NCI-H187 (cell line): Measurements from ENCODE around the gene ZNF181.
A peak's percentile ranks its signal among the peaks of the same experiment; 100 is the strongest.

Experiments used
- DNase-seq, 2 experiments: peaks; one replicate each; lab custom pipeline; 2025; lab: John Stamatoyannopoulos, UW

ZNF181 gene

DNA sequence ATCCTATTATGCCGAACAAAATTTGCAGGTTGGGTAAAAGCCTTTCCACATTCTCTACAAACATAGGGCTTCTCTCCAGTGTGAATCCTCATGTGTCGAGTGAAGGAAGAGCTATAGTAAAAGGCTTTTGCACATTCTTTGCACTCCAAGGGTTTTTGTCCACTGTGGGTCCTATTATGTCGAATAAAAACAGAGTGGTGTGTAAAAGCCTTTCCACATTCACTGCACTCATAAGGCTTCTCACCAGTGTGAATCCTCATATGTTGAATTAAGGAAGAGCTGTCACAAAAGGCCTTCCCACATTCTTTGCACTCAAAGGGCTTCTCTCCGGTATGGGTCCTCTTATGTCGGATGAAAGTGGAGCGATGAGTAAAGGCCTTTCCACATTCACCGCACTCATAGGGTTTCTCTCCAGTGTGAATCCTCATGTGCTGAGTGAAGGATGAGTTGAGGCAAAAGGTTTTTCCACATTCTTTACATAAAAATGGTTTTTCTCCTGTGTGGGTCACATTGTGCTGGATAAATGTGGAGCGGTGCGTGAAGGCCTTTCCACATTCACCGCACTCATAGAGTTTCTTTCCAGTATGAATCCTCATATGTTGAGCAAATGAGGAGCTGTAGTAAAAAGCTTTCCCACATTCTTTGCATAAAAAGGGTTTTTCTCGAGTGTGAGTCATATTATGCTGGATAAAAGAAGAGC lies 25.3 kb downstream of the ZNF181 start:
- DNase-seq = no peak

DNA sequence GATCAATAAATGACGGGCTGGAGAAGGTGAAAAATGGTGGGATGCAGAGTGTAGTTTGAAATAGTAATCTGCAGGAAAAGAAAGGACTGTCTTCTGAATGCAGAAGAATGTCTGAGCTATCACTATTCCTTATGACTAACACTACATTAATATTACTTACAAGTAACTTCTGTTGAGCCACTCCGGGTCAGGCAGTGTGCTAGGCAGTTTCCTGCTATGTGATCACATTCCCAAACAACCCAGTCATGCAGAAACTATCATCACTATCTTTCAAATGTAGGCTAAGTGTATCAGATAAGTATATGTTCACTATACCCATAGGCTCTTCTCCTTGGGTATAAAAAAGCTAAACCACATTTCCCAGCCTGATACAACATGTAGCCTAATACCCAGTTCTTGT lies 32.3 kb downstream of the ZNF181 start:
- no peak for DNase-seq

GRCh38 chr19:34767951-34768350 lies 33.9 kb downstream of the ZNF181 start:
- DNase-seq = no peak

- DNase-seq = peak; percentile 84 to 92
These were observed 38.9 kb downstream of the ZNF181 start, which contains the start of gene ZNF599 for GRCh38 chr19:34772697-34773554. TSS of gene ZNF599 (minus strand) at chr19:34773215. CDS start at chr19:34772841, 374 bp downstream.

- no peak for DNase-seq
These were observed 39.5 kb downstream of the ZNF181 start for GRCh38 chr19:34773555-34773864.

DNA sequence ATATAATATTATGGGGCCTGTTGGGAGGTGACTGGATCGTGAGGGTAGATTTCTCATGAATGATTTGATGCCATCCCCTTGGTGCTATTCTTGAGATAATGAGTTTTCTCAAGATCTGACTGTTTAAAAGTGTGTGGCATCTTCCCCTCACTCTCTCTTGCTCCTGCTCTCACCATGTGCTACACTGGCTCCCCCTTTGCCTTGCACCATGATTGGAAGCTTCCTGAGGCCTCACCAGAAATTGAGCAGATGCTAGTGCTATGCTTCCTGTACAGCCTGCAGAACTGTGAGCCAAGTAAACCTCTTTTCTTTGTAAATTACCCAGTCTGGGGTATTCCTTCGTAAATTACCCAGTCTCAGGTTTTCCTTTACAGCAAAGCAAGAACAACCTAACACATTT lies 40.8 kb downstream of the ZNF181 start:
- DNase-seq = no peak

- no peak for DNase-seq
These were observed 44.3 kb downstream of the ZNF181 start for GRCh38 chr19:34778342-34778741.

DNA sequence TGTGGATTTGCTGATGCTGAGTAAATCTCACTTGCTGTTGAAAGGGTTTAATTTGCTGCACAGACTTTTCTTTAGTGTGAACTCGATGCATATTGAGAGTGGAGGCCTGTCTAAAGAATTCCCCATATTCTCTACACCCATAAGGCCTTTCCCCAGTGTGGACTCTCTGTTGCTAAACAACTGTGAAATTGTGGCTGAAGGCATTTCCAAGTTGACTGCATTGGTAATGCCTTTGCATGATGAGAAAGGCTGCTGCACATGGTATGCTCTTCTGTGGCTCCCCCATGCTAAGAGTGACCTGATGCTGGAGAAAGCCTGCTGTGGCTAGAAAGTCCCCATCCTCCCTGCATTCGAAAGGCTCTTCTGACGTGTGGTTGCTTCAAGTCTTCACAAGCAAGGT lies 45.6 kb downstream of the ZNF181 start:
- no peak for DNase-seq

DNA sequence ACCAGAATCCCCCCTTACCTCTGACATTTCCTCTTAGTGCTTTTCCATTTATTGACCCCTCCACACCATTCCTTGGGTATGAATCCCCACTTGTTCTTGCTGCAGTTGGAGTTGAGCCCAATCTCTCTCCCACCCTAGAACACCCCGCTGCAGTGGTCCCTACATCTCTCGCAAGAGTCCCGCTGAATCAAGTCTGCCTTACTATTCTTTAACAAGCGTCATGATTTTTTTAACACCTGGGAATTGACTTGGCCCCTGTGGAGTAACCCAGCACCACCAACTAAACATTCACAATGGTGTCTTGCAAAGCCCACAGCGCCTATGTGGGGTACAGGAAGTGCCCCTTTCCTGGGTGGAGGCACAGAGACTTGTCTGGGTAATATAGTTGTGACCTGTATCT lies 52.2 kb downstream of the ZNF181 start:
- DNase-seq = no peak

DNA sequence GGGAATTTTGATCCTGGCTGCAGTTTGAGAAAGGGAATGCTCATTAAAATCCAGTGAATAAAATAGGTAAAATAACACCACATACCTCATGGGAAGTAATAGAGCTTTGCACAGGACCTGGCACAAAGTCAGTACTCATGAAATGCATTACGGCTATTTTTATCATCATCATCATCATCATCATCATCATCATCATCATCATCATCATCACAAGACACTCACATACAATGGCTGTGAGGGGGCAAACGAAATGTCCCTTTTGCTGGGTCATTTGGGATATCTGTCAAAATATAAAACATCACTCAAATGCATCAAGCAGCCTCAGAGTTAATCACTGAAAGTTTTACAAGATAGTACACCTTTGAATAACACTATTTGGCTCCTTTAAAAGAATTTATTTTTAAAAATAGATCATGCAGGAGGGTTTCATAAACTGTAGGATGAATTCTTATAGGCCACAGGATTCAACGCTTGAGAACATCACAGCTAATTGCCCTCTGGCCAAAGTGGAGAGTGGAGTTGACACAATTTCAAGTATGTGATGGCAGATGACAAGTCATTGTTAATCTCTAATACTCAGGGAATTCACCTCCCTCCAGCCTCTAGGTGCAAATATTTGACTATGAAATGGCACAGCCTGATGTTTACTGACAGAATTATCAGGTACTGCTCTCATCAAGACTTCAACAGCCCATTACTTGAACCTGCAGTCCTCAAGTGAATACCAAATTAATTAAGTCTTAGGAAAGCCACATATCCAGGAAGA lies 53.2 kb downstream of the ZNF181 start:
- no peak for DNase-seq

- no peak for DNase-seq
These were observed 54.0 kb downstream of the ZNF181 start for GRCh38 chr19:34788074-34788473.

DNA sequence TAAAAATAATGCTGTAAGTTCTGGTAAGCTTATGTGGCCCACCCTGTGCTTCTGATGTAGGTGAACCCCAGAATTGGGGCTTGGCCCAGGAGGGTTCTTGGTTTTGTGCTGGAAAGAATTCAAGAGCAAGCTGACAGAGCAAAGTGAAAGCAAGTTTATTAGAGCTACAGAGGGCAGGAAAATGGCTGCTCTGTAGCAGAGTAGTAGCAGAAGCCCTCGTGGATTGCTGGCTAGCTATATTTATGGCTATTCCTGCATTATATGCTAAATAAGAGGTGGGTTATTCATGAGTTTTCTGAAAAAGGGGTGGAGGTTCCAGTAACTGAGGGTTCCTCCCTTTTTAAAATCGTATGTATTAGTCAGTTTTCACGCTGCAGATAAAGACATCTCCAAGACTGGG lies 59.5 kb downstream of the ZNF181 start:
- no peak for DNase-seq

DNA sequence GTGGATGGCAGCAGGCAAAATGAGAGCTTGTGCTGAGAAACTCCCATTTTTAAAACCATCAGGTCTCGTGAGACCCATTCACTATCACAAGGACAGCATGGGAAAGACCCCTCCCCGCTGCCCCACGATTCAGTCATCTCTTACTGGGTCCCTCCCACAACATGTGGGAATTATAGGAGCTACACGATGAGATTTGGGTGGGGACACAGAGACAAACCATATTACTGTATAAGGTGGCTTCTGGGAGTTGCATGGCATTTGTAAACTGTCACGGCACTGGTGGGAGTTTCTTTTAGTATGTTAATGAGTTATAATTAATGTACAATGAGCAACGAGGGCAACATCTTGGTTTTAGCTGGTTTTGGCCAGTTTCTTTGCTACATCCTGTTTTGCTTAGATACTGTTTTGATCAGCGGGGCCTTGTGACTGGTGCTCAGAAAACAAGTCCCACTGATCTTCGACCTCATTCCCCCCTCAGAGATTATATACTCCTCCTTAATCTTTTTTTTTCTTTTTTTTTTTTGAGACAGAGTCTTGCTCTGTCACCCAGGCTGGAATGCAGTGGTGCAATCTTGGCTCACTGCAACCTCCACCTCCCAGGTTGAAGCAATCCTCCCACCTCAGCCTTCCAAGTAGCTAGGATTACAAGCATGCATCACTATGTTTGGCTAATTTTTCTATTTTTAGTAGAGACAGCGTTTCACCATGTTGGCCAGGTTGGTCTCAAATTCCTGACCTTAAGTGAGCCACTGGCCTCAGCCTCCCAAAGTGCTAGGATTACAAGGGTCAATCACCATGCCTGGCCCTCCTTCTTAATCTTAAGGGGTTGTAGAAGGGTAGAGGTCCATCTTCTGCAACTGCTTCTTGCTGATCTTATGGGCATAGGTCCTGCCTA lies 60.3 kb downstream of the ZNF181 start:
- no peak for DNase-seq
